Vagina (tissue), 2 donors: ENCODE measurements around the gene DNAH9. TPM values are rescaled to one million over a fixed set of nuclear protein-coding genes. Genes with fewer than 3 reads are reported as not detected.
"Not testable (repeated sequence)": the region's sequence is repeated elsewhere in the genome, so short reads cannot be mapped to it uniquely, and the experiment has no call there.

Source experiments
- DNase-seq, 2 donors: peaks; one replicate each; pipeline ENCODE4 v3.0.0-alpha.2; 2017; ENCODE audit errors: extremely low spot score in 2 of 2
- H3K27ac ChIP-seq: fragments of 200-600 bp; sonication (generic); one replicate; pipeline ENCODE4 v1.5.1; 2019
- H3K27me3 ChIP-seq: fragments of 200-600 bp; sonication (generic); one replicate; pipeline ENCODE4 v1.5.1; 2019
- H3K36me3 ChIP-seq, 2 donors: fragments of 200-600 bp; sonication (generic); one replicate each; pipeline ENCODE4 v1.5.1; 2017 to 2019
- H3K4me1 ChIP-seq: fragments of 200-600 bp; sonication (generic); one replicate; pipeline ENCODE4 v1.5.1; 2019
- H3K4me3 ChIP-seq, 2 donors: fragments of 200-600 bp; sonication (generic); 1 replicate in 1 of 2; 2 replicates in 1 of 2; pipeline ENCODE4 v1.5.1; 2016 to 2019
- H3K9me3 ChIP-seq: fragments of 200-600 bp; sonication (generic); one replicate; pipeline ENCODE4 v1.5.1; 2019
- POLR2A ChIP-seq, 2 donors: fragments of 450-650 bp; IDR thresholded peaks; one replicate each; pipeline ENCODE4 v1.6.1; 2017; ENCODE audit warnings: antibody characterized with exemption in 2 of 2, mild to moderate bottlenecking in 2 of 2, moderate library complexity in 2 of 2
- POLR2AphosphoS5 ChIP-seq, 2 donors: sonication (generic); formaldehyde crosslinking; IDR thresholded peaks; one replicate each; pipeline ENCODE4 v1.9.0; 2017; ENCODE audit warnings: antibody characterized with exemption in 2 of 2, mild to moderate bottlenecking in 2 of 2, low read depth in 1 of 2; ENCODE audit not compliant: insufficient read depth in 1 of 2
- intact Hi-C: fragments of 100-400 bp; cut with DNase I; formaldehyde crosslinking; loops from one replicate; pipeline ENCODE4 v1.15.1; 2023
- total RNA-seq: library from RNA; depleted of rRNA; stranded (reverse); fragments of >200 nt; gene quantifications from one replicate; pipeline ENCODE4 v1.2.3, GENCODE V29; 2016
- TF ChIP-seq, protein P1 (sequence below), 3 experiments: fragments of 450-650 bp in 2 of 3; fragments of 200-600 bp in 1 of 3; sonication (generic) in 1 of 3; IDR thresholded peaks; one replicate each; pipeline ENCODE4 v1.5.1; 2017 to 2019; ENCODE audit warnings: antibody characterized with exemption in 3 of 3, mild to moderate bottlenecking in 2 of 3, moderate library complexity in 2 of 3

DNAH9 gene
- total RNA-seq, 1 donor from 2014 or later = not detected

DNA sequence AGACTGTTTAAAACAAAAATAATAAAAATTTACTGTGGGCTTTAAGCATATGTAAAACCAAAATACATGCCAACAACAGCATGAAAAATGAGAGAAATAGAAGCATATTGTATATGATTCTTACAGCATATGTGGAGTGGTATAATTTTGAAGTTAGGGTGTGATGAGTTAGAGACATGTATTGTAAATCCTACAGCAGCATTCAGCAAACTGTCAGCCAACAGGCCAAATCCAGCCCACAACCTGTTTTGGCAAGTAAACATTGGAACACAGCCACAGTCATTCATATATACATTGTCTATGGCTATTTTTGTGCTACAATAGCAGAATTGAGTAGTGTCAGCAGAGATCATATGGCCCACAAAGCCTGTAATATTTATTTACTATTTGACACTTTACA lies 356.7 kb downstream of the DNAH9 start:
- Histone ChIP-seq H3K4me3 (no peak overlapping the region), H3K4me1 (no peaks in the 10 kb centered on the region), H3K27me3 (no peaks in the 10 kb centered on the region), H3K9me3 (peaks cover 4% of the 10 kb centered on the region), H3K27ac (no peak overlapping the region), H3K36me3 (peaks cover 0 to 9% of the 10 kb centered on the region in 2 donors)
- TF ChIP-seq, protein P1, sequence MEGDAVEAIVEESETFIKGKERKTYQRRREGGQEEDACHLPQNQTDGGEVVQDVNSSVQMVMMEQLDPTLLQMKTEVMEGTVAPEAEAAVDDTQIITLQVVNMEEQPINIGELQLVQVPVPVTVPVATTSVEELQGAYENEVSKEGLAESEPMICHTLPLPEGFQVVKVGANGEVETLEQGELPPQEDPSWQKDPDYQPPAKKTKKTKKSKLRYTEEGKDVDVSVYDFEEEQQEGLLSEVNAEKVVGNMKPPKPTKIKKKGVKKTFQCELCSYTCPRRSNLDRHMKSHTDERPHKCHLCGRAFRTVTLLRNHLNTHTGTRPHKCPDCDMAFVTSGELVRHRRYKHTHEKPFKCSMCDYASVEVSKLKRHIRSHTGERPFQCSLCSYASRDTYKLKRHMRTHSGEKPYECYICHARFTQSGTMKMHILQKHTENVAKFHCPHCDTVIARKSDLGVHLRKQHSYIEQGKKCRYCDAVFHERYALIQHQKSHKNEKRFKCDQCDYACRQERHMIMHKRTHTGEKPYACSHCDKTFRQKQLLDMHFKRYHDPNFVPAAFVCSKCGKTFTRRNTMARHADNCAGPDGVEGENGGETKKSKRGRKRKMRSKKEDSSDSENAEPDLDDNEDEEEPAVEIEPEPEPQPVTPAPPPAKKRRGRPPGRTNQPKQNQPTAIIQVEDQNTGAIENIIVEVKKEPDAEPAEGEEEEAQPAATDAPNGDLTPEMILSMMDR (IDR thresholded peaks at IDR 0.05) = no peak
- peak in 1 of 2 donors; percentile 58 for TF ChIP-seq POLR2AphosphoS5 (IDR thresholded peaks at IDR 0.05; ENCODE audit: insufficient read depth in 1 of 2, low read depth in 1 of 2)
- intact Hi-C loops = no loop called here
- DNase-seq = no peak

DNA sequence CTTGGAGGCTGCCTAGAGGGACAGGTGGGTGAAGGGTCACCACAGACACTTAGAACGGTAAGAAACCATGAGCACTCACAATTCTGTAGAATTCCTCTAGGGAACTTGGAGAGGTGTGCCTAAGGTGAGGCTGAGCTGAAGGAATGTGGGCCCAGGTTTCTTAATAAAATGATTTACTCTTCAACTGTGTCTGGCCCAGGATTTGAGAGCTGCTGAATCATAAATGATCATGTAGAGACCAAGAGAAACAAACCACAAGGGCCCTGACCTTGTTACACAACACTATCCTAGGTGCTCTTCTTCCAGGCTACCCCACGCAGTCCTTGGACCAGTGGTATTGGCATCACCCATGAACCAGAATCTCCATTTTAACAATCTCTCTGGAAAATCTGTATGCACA lies 371.3 kb downstream of the DNAH9 start:
- peaks cover 3% of the 10 kb centered on the region for H3K9me3 ChIP-seq
- no peak overlapping the region for H3K4me3 ChIP-seq
- H3K27ac ChIP-seq = no peak overlapping the region
- H3K27me3 ChIP-seq = no peaks in the 10 kb centered on the region
- H3K4me1 ChIP-seq = peaks cover 19% of the 10 kb centered on the region
- H3K36me3 ChIP-seq = no peaks in the 10 kb centered on the region
- DNase-seq = no peak
- TF ChIP-seq POLR2AphosphoS5 (IDR thresholded peaks at IDR 0.05; ENCODE audit: insufficient read depth in 1 of 2, low read depth in 1 of 2) = peak in 1 of 2 donors; percentile 25
- no peak for TF ChIP-seq POLR2A (IDR thresholded peaks at IDR 0.05)
- intact Hi-C loops = no loop called here

DNA sequence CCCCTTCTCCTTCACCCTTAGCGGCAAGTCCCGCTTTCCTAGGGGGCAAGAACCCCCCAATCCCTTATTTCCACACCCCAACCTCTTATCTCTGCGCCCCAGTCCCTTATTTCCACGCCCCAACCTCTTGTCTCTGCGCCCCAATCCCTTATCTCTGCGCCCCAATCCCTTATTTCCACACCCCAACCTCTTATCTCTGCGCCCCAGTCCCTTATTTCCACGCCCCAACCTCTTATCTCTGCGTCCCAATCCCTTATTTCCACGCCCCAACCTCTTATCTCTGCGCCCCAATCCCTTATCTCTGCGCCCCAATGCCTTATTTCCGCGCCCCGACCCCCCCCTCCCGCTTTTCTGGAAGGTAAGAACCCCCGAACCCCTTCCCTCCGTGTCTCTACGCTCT lies 374.5 kb downstream of the DNAH9 start:
- H3K27ac ChIP-seq, H3K27me3 ChIP-seq, H3K9me3 ChIP-seq, H3K4me3 ChIP-seq, intact Hi-C loops, DNase-seq, H3K36me3 ChIP-seq: not testable (repeated sequence)
- peaks cover 29% of the 10 kb centered on the region for H3K4me1 ChIP-seq

DNA sequence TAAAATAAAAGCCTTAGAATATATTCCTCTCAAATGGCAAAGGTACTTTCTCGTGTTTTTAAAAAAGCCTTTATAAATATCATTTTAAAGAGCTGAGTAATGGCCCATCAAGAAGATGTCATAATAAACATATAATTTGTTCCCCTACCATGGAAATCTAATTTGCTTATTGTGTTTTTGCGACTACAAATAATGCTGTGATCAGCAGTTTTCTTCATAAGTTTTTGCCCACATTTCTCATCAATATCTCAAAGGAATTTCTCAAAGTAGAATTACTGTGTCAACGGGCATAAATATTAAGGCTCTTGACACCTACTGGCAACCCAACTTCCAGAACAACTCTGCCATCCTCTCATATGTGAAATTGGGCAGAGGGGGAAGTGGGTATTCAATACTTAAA lies 381.5 kb downstream of the DNAH9 start:
- TF ChIP-seq, protein P1 (IDR thresholded peaks at IDR 0.05) = no peak
- TF ChIP-seq POLR2A (IDR thresholded peaks at IDR 0.05) (no peak), POLR2AphosphoS5 (IDR thresholded peaks at IDR 0.05; ENCODE audit: insufficient read depth in 1 of 2, low read depth in 1 of 2) (no peak)
- Histone ChIP-seq H3K27me3 (no peaks in the 10 kb centered on the region), H3K4me1 (peaks cover 16% of the 10 kb centered on the region), H3K9me3 (no peaks in the 10 kb centered on the region), H3K4me3 (no peak overlapping the region), H3K27ac (no peak overlapping the region), H3K36me3 (peaks cover 0 to 23% of the 10 kb centered on the region in 2 donors)
- intact Hi-C loops = no loop called here
- DNase-seq = no peak

DNA sequence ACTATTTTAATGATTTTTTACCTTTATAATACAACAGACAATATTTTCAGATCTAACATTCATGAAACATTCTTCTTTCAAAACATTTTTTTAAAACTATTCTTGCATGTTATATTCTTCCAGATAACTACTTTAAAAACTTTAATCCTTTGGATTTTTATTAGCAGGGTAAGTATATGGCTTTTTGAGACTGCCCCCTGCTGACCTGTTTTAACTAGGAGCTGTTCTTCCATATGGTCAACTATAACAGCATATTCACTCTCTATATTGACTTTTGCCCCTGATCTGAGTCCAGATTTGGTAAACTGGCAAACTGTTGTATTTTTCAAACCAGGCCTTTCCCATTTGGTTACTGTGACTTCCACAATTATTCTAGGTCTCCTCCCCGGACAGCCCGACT lies 382.5 kb downstream of the DNAH9 start:
- Histone ChIP-seq H3K4me1 (peaks cover 16% of the 10 kb centered on the region), H3K36me3 (peaks cover 0 to 23% of the 10 kb centered on the region in 2 donors), H3K4me3 (no peak overlapping the region), H3K27me3 (no peaks in the 10 kb centered on the region), H3K9me3 (no peaks in the 10 kb centered on the region), H3K27ac (no peak overlapping the region)
- TF ChIP-seq POLR2A (IDR thresholded peaks at IDR 0.05) (no peak), POLR2AphosphoS5 (IDR thresholded peaks at IDR 0.05; ENCODE audit: insufficient read depth in 1 of 2, low read depth in 1 of 2) (no peak)
- TF ChIP-seq, protein P1 (IDR thresholded peaks at IDR 0.05) = no peak
- DNase-seq = no peak
- intact Hi-C loops = no loop called here

DNA sequence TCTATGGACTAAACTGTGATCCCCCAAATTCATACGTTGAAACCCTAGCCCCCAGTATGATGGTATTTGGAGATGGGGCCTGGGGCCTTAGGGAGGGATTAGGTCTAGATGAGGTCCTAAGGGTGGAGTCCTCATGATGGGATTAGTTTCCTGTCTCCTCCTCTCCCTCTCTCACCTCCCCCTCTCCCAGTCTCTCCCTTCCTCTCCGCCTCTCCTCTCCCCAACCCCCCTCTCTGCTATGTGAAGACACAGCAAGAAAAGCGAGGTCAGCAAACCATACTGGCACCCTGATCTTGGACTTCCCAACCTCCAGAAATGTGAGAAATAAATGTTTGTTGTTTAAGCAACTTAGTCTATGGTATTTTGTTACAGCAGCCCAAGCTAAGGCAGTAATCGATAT lies 383.6 kb downstream of the DNAH9 start:
- H3K9me3 ChIP-seq = no peaks in the 10 kb centered on the region
- H3K4me3 ChIP-seq = no peak overlapping the region
- intact Hi-C loops = no loop called here
- TF ChIP-seq POLR2AphosphoS5 (IDR thresholded peaks at IDR 0.05; ENCODE audit: insufficient read depth in 1 of 2, low read depth in 1 of 2) (no peak), POLR2A (IDR thresholded peaks at IDR 0.05) (no peak)
- TF ChIP-seq, protein P1 (IDR thresholded peaks at IDR 0.05) = no peak
- H3K27me3 ChIP-seq = no peaks in the 10 kb centered on the region
- peaks cover 23% of the 10 kb centered on the region for H3K4me1 ChIP-seq
- no peak for DNase-seq
- no peak overlapping the region for H3K27ac ChIP-seq
- peaks cover 0 to 23% of the 10 kb centered on the region in 2 donors for H3K36me3 ChIP-seq
